Gastroesophageal sphincter (tissue), 4 donors: ENCODE results near the gene LGALS9C. TPM values are rescaled to one million over a fixed set of nuclear protein-coding genes. Genes with fewer than 3 reads are reported as not detected.
"Not testable (repeated sequence)": the region's sequence is repeated elsewhere in the genome, so short reads cannot be mapped to it uniquely, and the experiment has no call there.

ENCODE experiments used
- ATAC-seq: fragments of 150-250 bp; one replicate; pipeline ENCODE4 v1.9.1; 2016; ENCODE audit warnings: mild to moderate bottlenecking, moderate library complexity
- H3K27ac ChIP-seq, 4 donors: fragments of 200-600 bp; sonication (generic) in 3 of 4; 1 replicate in 3 of 4; 2 replicates in 1 of 4; pipeline ENCODE4 v1.5.1; 2016 to 2019
- H3K27me3 ChIP-seq: fragments of 200-600 bp; sonication (generic); one replicate; pipeline ENCODE4 v1.5.1; 2019
- H3K36me3 ChIP-seq, 2 donors: fragments of 200-600 bp; sonication (generic); one replicate each; pipeline ENCODE4 v1.5.1; 2019; ENCODE audit warnings: control low read depth in 1 of 2
- H3K4me1 ChIP-seq, 3 donors: fragments of 200-600 bp; sonication (generic); 1 replicate in 2 of 3; 2 replicates in 1 of 3; pipeline ENCODE4 v1.5.1; 2016 to 2019; ENCODE audit warnings: control low read depth in 2 of 3
- H3K4me3 ChIP-seq, 2 donors: fragments of 200-600 bp; sonication (generic); one replicate each; pipeline ENCODE4 v1.5.1; 2019; ENCODE audit warnings: mild to moderate bottlenecking in 1 of 2, moderate library complexity in 1 of 2
- H3K9me3 ChIP-seq, 3 donors: fragments of 200-600 bp; sonication (generic); one replicate each; pipeline ENCODE4 v1.5.1; 2017 to 2019; ENCODE audit warnings: control low read depth in 2 of 3
- WGBS, 2 donors: methylation state at CpG; one replicate each; pipeline ENCODE4 v1.1.5; 2018; ENCODE audit warnings: low coverage in 1 of 2; 5-methylcytosine and 5-hydroxymethylcytosine counted together
- total RNA-seq, 4 donors: library from RNA; depleted of rRNA; stranded (reverse); fragments of >200 nt; gene quantifications; one replicate each; pipeline ENCODE4 v1.1.0, GENCODE V29; 2016
- TF ChIP-seq, protein P1 (sequence below), 4 experiments: fragments of 200-600 bp in 2 of 4; fragments of 450-650 bp in 2 of 4; sonication (generic) in 1 of 4; IDR thresholded peaks; one replicate each; pipeline ENCODE4 v1.5.1; 2017 to 2019; ENCODE audit warnings: antibody characterized with exemption in 4 of 4, mild to moderate bottlenecking in 2 of 4, moderate library complexity in 2 of 4

Gene LGALS9C
- total RNA-seq, 4 donors from 2014 or later, result not detected

GRCh38 chr17:18488622-18489021 lies 12.0 kb downstream of the LGALS9C start:
- H3K9me3 ChIP-seq, H3K27me3 ChIP-seq, H3K4me1 ChIP-seq, H3K4me3 ChIP-seq, H3K27ac ChIP-seq, H3K36me3 ChIP-seq, ATAC-seq: not testable (repeated sequence)
- WGBS, 2 donors, result 40 to 60% methylated on average over 2 to 4 of the region's 15 CpGs

DNA sequence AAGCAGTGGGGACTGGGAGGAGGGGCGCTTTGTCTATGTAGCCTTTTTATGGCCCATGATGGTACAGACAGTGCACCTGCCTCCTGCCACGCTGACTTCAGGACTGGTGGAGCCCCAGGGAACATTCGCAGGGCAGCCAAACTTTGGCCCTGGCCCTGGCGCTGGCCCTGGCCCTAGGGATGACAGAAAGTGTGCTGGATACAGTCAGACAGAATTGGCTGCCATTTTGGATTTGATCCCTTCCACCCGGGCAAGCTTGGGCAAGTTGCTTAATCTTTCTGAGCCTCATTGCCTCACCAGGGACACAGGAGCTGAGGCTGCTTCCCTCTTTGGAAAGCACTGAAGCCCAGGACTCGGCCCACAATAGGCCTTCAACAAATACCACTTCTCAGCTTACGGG lies 13.4 kb downstream of the LGALS9C start:
- not testable (repeated sequence) for H3K27me3 ChIP-seq, ATAC-seq, H3K9me3 ChIP-seq, H3K36me3 ChIP-seq, H3K4me3 ChIP-seq, H3K4me1 ChIP-seq, H3K27ac ChIP-seq
- no CpG with 5 or more reads among the region's 7 CpGs for WGBS, 2 donors

- not testable (repeated sequence) for ATAC-seq, H3K27me3 ChIP-seq, H3K4me3 ChIP-seq, H3K36me3 ChIP-seq, H3K4me1 ChIP-seq, H3K9me3 ChIP-seq, H3K27ac ChIP-seq
- 20% methylated on average over 4 of the region's 23 CpGs; no CpG with 5 or more reads in 1 of the 2 donors for WGBS, 2 donors
Measured at GRCh38 chr17:18492712-18493480, 16.3 kb downstream of the LGALS9C start.

DNA sequence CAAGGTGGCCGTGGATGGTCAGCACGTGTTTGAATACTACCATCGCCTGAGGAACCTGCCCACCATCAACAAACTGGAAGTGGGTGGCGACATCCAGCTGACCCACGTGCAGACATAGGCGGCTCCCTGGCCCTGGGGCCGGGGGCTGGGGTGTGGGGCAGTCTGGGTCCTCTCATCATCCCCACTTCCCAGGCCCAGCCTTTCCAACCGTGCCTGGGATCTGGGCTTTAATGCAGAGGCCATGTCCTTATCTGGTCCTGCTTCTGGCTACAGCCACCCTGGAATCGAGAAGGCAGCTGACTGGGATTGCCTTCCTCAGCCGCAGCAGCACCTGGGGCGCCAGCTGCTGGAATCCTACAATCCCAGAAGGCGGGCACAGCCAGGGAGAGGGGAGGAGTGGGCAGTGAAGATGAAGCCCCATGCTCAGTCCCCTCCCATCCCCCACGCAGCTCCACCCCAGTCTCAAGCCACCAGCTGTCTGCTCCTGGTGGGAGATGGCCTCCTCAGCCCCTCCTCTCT lies 17.7 kb downstream of the LGALS9C start:
- not testable (repeated sequence) for ATAC-seq, H3K36me3 ChIP-seq, H3K4me3 ChIP-seq, H3K27me3 ChIP-seq, H3K9me3 ChIP-seq, H3K4me1 ChIP-seq, H3K27ac ChIP-seq
- no CpG with 5 or more reads among the region's 13 CpGs for WGBS, 2 donors

DNA sequence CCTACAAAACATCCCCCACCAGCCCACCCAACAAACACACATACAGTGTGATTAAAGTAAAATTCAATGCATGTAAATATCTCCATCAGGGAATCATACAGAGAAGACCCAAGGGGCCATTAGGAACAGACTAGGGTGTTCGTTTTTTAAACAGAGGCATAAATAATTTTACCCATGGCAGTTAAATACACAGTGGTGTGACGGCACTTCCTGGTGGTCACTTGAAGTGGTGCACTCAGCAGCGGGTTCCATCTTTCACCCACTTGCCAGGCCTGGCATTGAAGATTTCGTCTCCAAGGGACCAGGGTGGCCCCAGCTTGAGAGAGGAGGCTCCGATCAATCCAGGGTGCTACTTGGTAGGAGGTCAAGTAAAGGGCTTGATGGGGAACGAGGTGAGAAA lies 20.5 kb downstream of the LGALS9C start:
- not testable (repeated sequence) for H3K4me1 ChIP-seq, H3K9me3 ChIP-seq, H3K36me3 ChIP-seq, H3K27ac ChIP-seq, H3K4me3 ChIP-seq, ATAC-seq, H3K27me3 ChIP-seq
- WGBS, 2 donors, result 17 to 30% methylated on average over 1 to 2 of the region's 6 CpGs
- TF ChIP-seq, protein P1, sequence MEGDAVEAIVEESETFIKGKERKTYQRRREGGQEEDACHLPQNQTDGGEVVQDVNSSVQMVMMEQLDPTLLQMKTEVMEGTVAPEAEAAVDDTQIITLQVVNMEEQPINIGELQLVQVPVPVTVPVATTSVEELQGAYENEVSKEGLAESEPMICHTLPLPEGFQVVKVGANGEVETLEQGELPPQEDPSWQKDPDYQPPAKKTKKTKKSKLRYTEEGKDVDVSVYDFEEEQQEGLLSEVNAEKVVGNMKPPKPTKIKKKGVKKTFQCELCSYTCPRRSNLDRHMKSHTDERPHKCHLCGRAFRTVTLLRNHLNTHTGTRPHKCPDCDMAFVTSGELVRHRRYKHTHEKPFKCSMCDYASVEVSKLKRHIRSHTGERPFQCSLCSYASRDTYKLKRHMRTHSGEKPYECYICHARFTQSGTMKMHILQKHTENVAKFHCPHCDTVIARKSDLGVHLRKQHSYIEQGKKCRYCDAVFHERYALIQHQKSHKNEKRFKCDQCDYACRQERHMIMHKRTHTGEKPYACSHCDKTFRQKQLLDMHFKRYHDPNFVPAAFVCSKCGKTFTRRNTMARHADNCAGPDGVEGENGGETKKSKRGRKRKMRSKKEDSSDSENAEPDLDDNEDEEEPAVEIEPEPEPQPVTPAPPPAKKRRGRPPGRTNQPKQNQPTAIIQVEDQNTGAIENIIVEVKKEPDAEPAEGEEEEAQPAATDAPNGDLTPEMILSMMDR (IDR thresholded peaks at IDR 0.05), result peak in 1 of 4 experiments; percentile 16

- not testable (repeated sequence) for H3K27me3 ChIP-seq, ATAC-seq, H3K9me3 ChIP-seq, H3K36me3 ChIP-seq, H3K27ac ChIP-seq, H3K4me1 ChIP-seq, H3K4me3 ChIP-seq
- WGBS, 2 donors, result no CpG with 5 or more reads among the region's 6 CpGs
Measured at GRCh38 chr17:18499100-18499499, 22.5 kb downstream of the LGALS9C start.

GRCh38 chr17:18499756-18500155 lies 23.2 kb downstream of the LGALS9C start:
- H3K4me3 ChIP-seq, H3K4me1 ChIP-seq, H3K9me3 ChIP-seq, H3K27ac ChIP-seq, ATAC-seq, H3K27me3 ChIP-seq, H3K36me3 ChIP-seq: not testable (repeated sequence)
- WGBS, 2 donors, result no CpG with 5 or more reads among the region's 15 CpGs

DNA sequence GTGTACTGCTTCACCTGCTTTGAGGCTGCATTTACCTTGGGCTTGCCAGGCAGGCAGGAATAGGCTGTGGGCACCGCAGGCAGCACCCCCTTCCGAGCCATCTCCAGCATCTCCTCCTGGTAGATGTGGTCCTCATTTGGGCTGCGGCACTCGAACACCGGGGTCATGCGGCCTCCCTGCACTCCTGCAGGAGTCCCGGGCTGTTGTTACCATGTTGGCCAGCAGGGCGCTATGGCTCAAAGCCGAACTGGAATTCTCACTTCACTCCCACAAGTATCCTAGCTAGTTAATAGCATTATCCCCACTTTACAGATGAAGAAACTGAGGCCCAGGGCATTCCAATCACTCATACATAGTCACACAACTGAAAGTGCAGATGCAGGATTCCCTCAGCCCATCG lies 23.7 kb downstream of the LGALS9C start:
- not testable (repeated sequence) for H3K27me3 ChIP-seq, H3K36me3 ChIP-seq, H3K4me3 ChIP-seq, H3K4me1 ChIP-seq, H3K9me3 ChIP-seq, ATAC-seq, H3K27ac ChIP-seq
- no CpG with 5 or more reads among the region's 10 CpGs for WGBS, 2 donors

DNA sequence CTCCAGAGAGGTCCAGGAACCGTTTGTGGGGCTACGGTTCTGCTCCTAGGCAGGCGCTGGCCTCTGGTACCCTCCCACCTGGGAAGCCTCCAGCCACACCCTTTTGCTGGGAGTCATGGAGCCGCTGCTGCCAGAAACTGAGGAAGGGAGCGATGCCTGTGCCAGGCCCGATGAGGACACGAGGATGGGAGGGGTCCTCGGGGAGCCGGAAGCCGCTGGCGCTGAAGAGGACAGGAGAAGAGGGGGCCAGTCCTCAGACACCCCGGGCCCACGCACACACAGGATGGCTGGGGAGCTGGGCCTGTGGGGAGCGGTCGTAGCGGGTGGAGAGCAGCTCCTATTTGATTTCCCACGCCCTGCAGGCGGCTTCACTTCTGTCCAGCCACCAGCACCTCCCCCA lies 24.2 kb downstream of the LGALS9C start:
- not testable (repeated sequence) for H3K4me1 ChIP-seq, H3K27ac ChIP-seq, ATAC-seq, H3K36me3 ChIP-seq, H3K4me3 ChIP-seq, H3K27me3 ChIP-seq, H3K9me3 ChIP-seq
- WGBS, 2 donors, result no CpG with 5 or more reads among the region's 18 CpGs

- no CpG with 5 or more reads among the region's 5 CpGs for WGBS, 2 donors
- H3K4me3 ChIP-seq, H3K36me3 ChIP-seq, H3K4me1 ChIP-seq, H3K27ac ChIP-seq, H3K9me3 ChIP-seq, H3K27me3 ChIP-seq, ATAC-seq: not testable (repeated sequence)
Measured at GRCh38 chr17:18503221-18503620, 26.6 kb downstream of the LGALS9C start.

DNA sequence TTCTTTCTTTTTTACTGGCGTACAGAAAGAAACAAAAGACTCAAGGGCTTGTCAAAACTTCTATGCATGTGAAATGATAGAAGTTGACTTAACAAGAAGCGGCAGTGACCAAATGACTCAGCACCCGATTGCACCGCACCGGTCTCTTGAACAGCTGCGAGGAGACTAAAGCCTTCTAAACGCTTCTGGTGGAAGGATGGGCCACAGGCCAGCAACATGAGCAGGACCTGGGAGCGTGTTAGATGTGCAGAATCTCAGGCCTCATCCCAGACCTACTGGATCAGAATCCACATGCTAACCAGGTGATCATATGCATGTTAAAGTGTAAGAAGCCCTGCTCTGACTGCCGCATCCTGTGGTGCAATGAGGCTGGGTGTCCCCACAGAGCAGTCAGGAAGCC lies 31.1 kb downstream of the LGALS9C start:
- H3K9me3 ChIP-seq, H3K4me3 ChIP-seq, H3K36me3 ChIP-seq, H3K27me3 ChIP-seq, H3K27ac ChIP-seq, H3K4me1 ChIP-seq, ATAC-seq: not testable (repeated sequence)
- no CpG with 5 or more reads among the region's 9 CpGs for WGBS, 2 donors

GRCh38 chr17:18508667-18509066 lies 32.1 kb downstream of the LGALS9C start:
- not testable (repeated sequence) for H3K36me3 ChIP-seq, H3K27me3 ChIP-seq, ATAC-seq, H3K4me1 ChIP-seq, H3K9me3 ChIP-seq, H3K4me3 ChIP-seq, H3K27ac ChIP-seq
- WGBS, 2 donors, result 80 to 95% methylated on average over 2 to 3 of the region's 3 CpGs

DNA sequence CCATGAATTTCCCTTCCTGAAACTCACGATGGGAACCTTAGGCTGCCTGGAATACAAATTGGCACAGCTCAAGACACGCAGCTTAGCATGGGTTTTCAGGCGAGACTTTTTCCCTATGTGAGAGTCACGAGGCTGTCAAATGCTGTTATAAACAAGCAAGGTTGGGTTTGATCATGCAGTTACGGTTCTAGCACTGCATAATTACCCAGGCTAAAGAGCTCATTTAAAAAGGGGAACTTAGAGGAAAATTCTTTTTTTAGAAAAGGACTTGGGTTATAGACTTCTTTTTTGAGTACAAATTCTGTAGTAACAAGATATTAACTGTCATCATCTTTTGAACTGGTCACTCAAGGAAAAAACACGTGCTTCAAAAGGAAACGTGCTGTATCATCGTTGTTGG lies 44.5 kb downstream of the LGALS9C start:
- not testable (repeated sequence) for H3K36me3 ChIP-seq, H3K27me3 ChIP-seq, H3K27ac ChIP-seq, H3K4me3 ChIP-seq, H3K9me3 ChIP-seq, ATAC-seq, H3K4me1 ChIP-seq
- WGBS, 2 donors, result 60% methylated on average over 1 of the region's 8 CpGs; no CpG with 5 or more reads in 1 of the 2 donors
